Ammon's horn (tissue), 1 donor: Measurements from ENCODE around the gene SGSH.
"Not testable (repeated sequence)": the region's sequence is repeated elsewhere in the genome, so short reads cannot be mapped to it uniquely, and the experiment has no call there.

Experiments used
- DNase-seq: peaks from one replicate; pipeline ENCODE4 v3.0.0-alpha.2; 2016; ENCODE audit warnings: low spot score

Gene SGSH

GRCh38 chr17:80210348-80211108, 9.6 kb downstream of the SGSH start:
- DNase-seq: no peak

GRCh38 chr17:80209765-80210164, 10.4 kb downstream of the SGSH start:
- DNase-seq: no peak

- DNase-seq: no peak
Measured at GRCh38 chr17:80208050-80208449, 12.1 kb downstream of the SGSH start.

GRCh38 chr17:80205811-80206210, 14.3 kb downstream of the SGSH start:
- DNase-seq: no peak

GRCh38 chr17:80204626-80205468, 15.3 kb downstream of the SGSH start:
- no peak for DNase-seq

GRCh38 chr17:80203471-80203963, 16.6 kb downstream of the SGSH start:
- DNase-seq: no peak

- DNase-seq: no peak
Measured at GRCh38 chr17:80202197-80202596, 17.9 kb downstream of the SGSH start.

- DNase-seq: no peak
Measured at GRCh38 chr17:80201446-80201845, 18.7 kb downstream of the SGSH start.

GRCh38 chr17:80199295-80199694, 20.8 kb downstream of the SGSH start:
- not testable (repeated sequence) for DNase-seq

- DNase-seq: no peak
Measured at GRCh38 chr17:80198144-80198661, 21.9 kb downstream of the SGSH start.

- no peak for DNase-seq
Measured at GRCh38 chr17:80196652-80197051, 23.5 kb downstream of the SGSH start.

GRCh38 chr17:80195671-80196529, 24.2 kb downstream of the SGSH start:
- DNase-seq: no peak

GRCh38 chr17:80195141-80195540, 25.0 kb downstream of the SGSH start:
- DNase-seq: no peak

GRCh38 chr17:80191865-80192661, 28.1 kb downstream of the SGSH start:
- DNase-seq: peak; percentile 77

GRCh38 chr17:80191192-80191591, 28.9 kb downstream of the SGSH start:
- no peak for DNase-seq

GRCh38 chr17:80190716-80191115, 29.4 kb downstream of the SGSH start:
- no peak for DNase-seq

GRCh38 chr17:80189611-80190010, 30.5 kb downstream of the SGSH start:
- no peak for DNase-seq

- no peak for DNase-seq
Measured at GRCh38 chr17:80187515-80187941, 32.6 kb downstream of the SGSH start.

GRCh38 chr17:80187090-80187489, 33.0 kb downstream of the SGSH start:
- DNase-seq: no peak

GRCh38 chr17:80185968-80186367, 34.2 kb downstream of the SGSH start:
- no peak for DNase-seq

GRCh38 chr17:80184423-80184714, 35.8 kb downstream of the SGSH start:
- no peak for DNase-seq
